Liver (tissue), 3 donors: ENCODE results near the gene AKT1S1.

Experiments used
- CTCF ChIP-seq: fragments of 150-350 bp; IDR thresholded peaks from 2 replicates; pipeline ENCODE4 v1.5.1; 2017; ENCODE audit warnings: improper control_type of control experiment, low read depth, low read length; ENCODE audit not compliant: missing input control
- EGR1 ChIP-seq, 2 donors: IDR thresholded peaks; 2 replicates each; pipeline ENCODE4 v1.6.1; 2016 to 2018; ENCODE audit warnings: antibody characterized with exemption in 2 of 2, low read depth in 2 of 2
- FOXA2 ChIP-seq: IDR thresholded peaks from 2 replicates; pipeline ENCODE4 v1.6.1; 2016; ENCODE audit warnings: antibody characterized with exemption
- GABPA ChIP-seq, 2 donors: IDR thresholded peaks in 1 of 2; conservative IDR thresholded peaks in 1 of 2; 2 replicates each; pipeline ENCODE4 v1.6.1; 2016; ENCODE audit warnings: antibody characterized with exemption in 2 of 2, mild to moderate bottlenecking in 1 of 2, moderate library complexity in 1 of 2
- HNF4A ChIP-seq, 2 donors: conservative IDR thresholded peaks; 2 replicates each; pipeline ENCODE4 v1.6.1; 2016; ENCODE audit warnings: antibody characterized with exemption in 2 of 2, mild to moderate bottlenecking in 2 of 2
- MAX ChIP-seq: IDR thresholded peaks from 2 replicates; pipeline ENCODE4 v1.6.1; 2016; ENCODE audit warnings: antibody characterized with exemption
- NR2F2 ChIP-seq: IDR thresholded peaks from 2 replicates; pipeline ENCODE4 v1.6.1; 2016; ENCODE audit warnings: antibody characterized with exemption
- RAD21 ChIP-seq, 2 donors: IDR thresholded peaks; 2 replicates each; pipeline ENCODE4 v1.6.1; 2016; ENCODE audit warnings: antibody characterized with exemption in 2 of 2, mild to moderate bottlenecking in 2 of 2
- RXRA ChIP-seq, 2 donors: IDR thresholded peaks; 2 replicates each; pipeline ENCODE4 v1.6.1; 2017 to 2018; ENCODE audit warnings: antibody characterized with exemption in 2 of 2, mild to moderate bottlenecking in 1 of 2
- SP1 ChIP-seq: IDR thresholded peaks from 2 replicates; pipeline ENCODE4 v1.6.1; 2018; ENCODE audit warnings: antibody characterized with exemption, mild to moderate bottlenecking
- TAF1 ChIP-seq: conservative IDR thresholded peaks from 2 replicates; pipeline ENCODE4 v1.6.1; 2016; ENCODE audit warnings: antibody characterized with exemption, mild to moderate bottlenecking
- YY1 ChIP-seq: IDR thresholded peaks from 2 replicates; pipeline ENCODE4 v1.6.1; 2016; ENCODE audit warnings: antibody characterized with exemption, mild to moderate bottlenecking
- ZBTB33 ChIP-seq: IDR thresholded peaks from 2 replicates; pipeline ENCODE4 v1.6.1; 2016; ENCODE audit warnings: antibody characterized with exemption
- TF ChIP-seq, protein P1 (sequence below): IDR thresholded peaks from 2 replicates; pipeline ENCODE4 v1.6.1; 2016; ENCODE audit warnings: antibody characterized with exemption, mild to moderate bottlenecking
- donor health status: healthy.
- donor health status: healthy.

DNA sequence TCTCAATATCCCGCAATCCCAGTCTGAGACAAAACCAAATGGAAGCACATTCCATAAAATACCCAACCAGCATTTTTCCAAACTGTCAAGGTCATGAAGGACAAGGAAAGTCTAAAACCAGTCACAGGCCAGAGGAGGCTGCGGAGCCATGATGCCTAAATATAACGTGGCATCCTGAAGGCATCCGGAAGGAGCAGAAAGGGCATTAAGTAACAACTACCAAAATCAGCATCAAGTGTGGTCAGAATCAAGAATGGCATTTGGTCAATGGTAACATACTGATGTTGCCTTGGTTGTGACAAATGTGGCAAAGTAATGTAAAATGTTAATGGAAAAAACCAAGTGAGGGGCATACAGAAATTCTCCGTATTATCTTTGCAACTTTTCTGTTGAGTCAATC lies 48.3 kb upstream of the AKT1S1 start:
- TF ChIP-seq YY1 = no peak
- no peak for TF ChIP-seq FOXA2
- TF ChIP-seq CTCF = no peak
- TF ChIP-seq ZBTB33 = no peak
- no peak for TF ChIP-seq GABPA (IDR thresholded peaks at IDR 0.05 in 1 of 2, conservative IDR thresholded peaks at IDR 0.05 in 1 of 2)
- TF ChIP-seq RAD21 (IDR thresholded peaks at IDR 0.05) = no peak
- TF ChIP-seq, protein P1, sequence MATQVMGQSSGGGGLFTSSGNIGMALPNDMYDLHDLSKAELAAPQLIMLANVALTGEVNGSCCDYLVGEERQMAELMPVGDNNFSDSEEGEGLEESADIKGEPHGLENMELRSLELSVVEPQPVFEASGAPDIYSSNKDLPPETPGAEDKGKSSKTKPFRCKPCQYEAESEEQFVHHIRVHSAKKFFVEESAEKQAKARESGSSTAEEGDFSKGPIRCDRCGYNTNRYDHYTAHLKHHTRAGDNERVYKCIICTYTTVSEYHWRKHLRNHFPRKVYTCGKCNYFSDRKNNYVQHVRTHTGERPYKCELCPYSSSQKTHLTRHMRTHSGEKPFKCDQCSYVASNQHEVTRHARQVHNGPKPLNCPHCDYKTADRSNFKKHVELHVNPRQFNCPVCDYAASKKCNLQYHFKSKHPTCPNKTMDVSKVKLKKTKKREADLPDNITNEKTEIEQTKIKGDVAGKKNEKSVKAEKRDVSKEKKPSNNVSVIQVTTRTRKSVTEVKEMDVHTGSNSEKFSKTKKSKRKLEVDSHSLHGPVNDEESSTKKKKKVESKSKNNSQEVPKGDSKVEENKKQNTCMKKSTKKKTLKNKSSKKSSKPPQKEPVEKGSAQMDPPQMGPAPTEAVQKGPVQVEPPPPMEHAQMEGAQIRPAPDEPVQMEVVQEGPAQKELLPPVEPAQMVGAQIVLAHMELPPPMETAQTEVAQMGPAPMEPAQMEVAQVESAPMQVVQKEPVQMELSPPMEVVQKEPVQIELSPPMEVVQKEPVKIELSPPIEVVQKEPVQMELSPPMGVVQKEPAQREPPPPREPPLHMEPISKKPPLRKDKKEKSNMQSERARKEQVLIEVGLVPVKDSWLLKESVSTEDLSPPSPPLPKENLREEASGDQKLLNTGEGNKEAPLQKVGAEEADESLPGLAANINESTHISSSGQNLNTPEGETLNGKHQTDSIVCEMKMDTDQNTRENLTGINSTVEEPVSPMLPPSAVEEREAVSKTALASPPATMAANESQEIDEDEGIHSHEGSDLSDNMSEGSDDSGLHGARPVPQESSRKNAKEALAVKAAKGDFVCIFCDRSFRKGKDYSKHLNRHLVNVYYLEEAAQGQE = no peak
- TF ChIP-seq MAX = no peak
- no peak for TF ChIP-seq TAF1
- TF ChIP-seq RXRA (IDR thresholded peaks at IDR 0.05) = no peak
- TF ChIP-seq NR2F2 = no peak
- TF ChIP-seq SP1 = no peak
- no peak for TF ChIP-seq EGR1 (IDR thresholded peaks at IDR 0.05; ENCODE audit: low read depth in 2 of 2)
- TF ChIP-seq HNF4A (conservative IDR thresholded peaks at IDR 0.05) = no peak
